Stimulated activated CD8-positive, alpha-beta memory T cell treated with anti-CD3 and anti-CD28 coated beads, Interleukin-12 subunit alpha, Interleukin-12 subunit beta, amount 100 ng/mL, for 4 hours (primary cell): Measurements from ENCODE around the gene GRIP1.

Experiments used
- DNase-seq: peaks from one replicate; pipeline ENCODE4 v3.0.0-alpha.2; 2020; ENCODE audit warnings: low read depth

GRIP1 gene

DNA sequence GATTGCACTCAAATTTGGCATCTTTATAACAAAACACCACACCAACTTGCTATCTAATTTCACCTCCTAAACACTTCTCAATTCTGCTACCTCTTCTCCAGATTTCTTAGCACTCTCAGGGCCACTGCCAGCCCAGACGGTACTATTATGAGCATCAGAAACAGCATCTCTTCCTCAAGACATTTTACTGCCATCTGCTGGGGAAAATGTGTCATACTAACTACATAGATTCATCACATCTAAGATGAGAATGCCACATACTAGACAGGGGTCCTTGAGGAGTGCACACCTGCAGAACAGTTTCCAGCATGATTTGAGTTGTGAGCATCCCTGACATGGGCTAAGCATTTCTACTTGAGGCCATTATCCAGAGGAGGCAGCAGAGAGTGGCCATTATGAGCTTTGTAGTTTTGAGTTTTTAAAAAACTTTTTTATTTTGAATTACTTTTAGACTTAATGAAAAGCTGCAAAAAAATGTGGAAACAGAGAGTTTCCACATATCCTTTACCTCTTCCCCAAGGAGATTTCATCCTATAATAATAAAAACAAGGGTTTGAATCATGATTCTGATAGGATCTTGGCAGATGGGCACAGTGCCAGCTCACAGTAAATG, 15.1 kb upstream of the GRIP1 start:
- no peak for DNase-seq

DNA sequence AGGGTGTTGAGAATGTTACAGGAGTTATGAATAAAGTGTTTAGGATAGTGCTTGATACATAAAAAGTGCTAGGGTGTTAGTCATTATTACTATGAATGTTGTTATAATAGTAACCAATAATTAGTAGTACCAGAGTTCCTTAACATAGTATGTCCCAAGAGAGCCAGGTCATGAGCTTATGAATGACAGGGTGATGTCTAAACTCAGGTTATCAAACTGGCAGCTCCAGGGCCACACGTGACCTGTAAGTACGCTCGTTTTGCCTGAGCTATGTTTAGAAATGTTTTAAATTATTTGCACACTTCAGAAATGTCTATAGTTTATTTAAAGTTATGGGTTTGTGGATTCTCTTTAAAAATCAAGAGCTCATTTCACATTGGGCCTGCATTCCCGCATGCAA, 14.1 kb upstream of the GRIP1 start:
- DNase-seq, result no peak

DNA sequence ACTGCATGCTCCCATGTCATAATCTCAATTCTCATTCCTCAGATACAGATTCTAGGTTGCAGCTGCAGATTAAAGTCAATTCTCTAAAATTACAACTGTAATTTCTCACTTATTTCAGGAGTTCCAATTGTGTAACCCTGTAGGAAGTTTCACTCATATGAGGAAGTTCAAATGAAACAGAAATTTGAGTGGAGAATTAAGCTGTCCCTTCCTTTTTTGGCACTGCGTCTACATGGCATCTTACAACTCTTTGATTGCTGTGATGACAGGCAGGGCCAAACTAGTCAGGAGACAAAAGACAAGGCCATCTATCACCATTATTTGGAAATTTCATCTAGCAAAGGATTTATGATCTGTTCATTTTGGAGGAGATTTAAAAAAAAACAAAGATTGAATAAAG, 13.3 kb upstream of the GRIP1 start:
- no peak for DNase-seq

DNA sequence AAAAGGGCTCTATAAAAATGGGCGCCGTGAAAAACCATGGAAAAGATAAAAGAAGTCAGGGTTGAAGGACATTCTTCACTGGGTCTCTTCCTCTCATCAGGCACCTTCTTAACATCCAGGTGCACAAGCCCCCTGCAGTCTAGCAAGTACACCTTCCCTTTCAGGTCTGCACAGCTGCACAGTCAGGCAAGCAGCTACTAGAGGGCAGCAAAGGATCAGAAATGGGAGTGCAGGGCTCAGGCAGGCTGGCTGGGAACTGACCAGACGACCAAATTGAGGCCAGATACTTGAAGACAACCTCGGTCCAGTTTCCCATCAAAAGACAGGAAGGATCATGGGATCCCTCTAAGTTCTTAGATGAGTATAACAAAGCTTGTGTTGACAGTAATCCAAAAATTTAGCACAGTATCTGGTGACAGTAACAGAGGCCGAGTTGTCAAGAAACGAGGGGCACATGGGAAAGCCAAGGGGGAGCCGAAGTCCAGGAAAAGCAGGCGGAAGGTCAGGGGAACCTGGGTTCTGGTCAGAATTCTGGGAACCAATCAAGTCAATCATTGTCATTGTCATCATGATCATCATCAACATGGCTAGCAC, 10.1 kb upstream of the GRIP1 start:
- no peak for DNase-seq

DNA sequence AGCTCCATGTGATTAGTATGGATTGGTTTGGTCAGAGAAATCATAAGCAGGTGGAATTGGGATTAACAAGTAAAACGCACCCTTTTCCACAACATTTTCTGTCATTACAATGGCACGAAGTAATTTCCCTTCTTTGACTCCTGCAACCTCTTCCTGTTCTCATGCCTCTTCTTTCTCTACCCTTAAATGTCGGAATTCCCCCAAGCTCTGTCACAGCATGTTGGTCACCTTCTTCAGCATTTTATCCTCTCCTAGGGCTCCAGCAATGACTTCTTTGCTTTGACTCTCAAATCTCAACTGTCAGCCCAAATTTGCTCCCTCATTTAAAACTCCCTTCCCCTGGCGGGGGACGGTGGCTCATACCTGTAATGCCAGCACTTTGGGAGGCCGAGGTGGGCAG, 5.3 kb upstream of the GRIP1 start:
- no peak for DNase-seq

DNA sequence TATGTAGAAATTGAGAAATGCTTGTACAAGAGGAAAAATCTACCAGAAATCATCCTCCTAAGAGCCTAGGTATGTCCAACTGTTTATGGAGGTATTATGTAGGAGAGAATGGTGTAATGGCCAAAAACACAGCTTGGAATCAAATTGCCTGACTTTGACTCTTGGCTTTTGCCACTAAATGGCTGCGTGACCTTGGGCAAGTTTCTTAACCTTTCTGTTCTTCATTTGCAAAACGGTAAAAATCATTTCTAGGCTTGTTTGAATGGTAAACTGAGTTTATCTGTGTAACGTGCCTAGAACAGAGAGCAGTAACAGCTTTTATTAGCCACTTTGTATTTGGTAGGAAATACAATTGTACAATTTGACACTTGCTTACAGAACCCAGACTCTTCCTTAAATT, 4.9 kb upstream of the GRIP1 start:
- no peak for DNase-seq

DNA sequence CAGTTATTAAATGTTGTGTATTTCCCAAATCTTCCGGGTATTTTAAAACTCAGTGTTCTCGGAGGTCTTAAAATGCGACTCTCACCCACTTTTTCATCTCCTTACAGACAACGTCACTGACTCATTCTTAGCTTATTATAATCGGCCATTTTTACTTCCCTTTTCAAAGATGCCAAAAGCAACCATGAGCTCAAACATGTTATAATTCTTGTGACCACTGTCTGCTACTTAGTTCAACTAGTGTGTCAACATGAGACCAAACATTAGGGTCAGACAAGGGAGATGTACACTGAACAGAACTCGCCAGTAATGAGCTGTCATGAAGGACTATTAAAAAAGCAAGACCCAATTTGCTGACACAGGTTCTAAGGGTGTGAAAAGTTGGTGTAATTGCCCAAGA, 4.2 kb upstream of the GRIP1 start:
- no peak for DNase-seq

DNA sequence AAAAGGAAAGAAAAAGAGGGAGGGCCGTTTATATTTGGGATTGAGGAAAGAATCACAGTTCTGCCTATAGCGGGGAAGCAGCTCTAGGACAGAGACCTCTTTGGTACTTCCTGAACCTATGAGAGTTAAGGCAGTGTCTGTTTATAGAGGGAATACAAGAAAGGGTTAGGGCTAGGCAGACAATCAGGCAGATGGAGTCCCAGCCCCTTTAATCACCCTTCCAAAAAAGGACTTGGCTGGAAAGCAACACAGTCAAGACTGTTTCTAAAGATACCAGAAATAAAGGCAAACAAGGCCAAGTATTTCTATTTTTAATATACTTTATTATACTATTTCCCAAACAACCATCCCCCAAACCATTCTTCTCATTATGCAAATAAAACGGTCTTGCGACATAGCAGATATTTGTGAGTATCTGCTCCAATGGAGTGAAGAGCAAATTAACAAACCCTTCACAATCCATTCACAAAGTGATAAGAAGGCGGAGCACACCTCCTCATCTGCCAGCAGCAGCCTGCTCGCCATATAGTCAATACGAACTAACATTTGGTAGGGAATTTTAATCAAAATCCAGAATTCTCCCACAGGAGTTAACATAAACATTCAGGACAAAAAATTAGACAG, 697 bp upstream of the GRIP1 start:
- DNase-seq, result no peak

DNA sequence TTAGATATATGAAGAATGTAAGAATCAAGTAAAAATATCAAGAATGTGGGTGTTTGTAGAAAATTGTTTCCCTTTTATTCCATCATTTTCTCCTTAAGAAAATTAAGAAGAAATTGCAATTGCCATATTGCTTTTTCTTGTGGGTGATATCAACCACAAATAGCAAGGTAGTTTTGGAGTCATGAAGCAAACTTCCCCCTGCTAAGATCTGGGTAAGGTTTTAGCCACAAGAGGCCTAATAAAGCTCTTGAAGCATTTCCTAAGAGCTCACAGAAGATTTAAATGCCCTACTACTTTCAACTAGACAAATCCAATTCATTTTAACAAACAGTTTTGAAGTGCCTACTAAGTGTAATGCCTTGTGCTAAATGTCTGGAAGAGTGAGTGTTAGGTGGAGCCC, 2.6 kb downstream of the GRIP1 start:
- DNase-seq, result no peak

DNA sequence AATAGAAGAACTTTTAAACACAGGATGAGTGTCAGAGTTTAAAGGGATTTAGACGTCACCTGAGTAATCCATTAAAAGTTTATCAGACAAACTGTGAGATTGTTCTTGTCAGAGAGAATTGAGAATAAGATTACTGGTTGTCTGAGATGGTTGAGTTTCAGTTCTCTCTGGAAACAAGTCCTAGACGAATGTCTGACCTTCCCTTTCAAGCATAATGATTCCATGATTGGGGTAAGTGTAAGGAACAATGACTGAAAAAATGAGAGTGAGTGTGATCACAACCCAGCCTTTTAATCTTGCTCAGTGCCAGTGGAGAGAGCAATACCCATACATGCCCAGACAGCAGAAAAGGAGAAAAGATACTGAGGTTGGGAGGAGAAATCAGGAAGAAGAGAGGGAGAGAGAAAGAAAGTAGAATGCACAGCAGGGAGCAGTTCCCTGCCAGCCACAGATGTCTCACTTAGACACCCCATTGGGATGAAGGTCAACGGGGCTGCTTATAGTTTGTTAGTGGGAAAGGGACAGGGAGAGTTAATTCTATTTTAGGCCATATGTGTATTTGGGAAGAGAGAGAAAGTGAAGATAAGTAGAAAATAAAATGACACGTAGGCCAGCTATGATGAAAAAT, 4.3 kb downstream of the GRIP1 start:
- DNase-seq, result no peak

DNA sequence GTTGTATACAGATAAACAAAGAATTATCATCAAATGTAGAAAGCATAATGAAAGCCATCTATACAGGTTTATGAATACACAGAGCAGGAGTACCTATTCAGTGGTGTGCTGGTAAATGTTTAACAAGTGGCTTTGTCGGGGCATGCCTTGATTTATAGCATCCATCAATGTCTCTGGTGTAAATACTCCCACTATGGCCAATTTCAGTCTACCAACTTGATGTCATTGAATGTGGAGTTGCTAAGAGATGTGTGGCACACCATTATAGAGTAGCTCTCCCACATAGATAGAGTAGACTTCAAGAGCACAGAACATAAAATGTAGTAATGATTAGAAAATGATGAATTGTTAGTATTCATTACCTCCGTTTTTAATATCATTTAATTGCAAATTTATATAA, 9.3 kb downstream of the GRIP1 start:
- no peak for DNase-seq

DNA sequence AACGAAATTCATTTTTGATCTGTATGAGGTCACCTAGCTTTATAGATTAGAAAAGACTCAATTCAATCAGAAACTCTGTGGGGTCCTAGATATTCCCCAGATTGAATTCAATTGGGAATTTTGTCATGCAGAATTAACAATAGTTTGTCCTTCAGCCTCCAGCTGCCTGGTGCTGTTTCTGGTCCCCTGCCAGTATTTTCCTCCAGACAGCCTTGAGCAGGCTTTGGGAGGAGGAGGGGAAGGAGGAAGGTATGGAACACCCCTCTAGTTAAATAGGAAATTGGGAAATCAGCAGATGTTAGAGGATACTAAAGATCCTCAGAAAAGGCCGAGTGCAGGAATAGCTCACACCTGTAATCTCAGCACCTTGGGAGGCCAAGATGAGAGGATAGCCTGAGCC, 10.6 kb downstream of the GRIP1 start:
- no peak for DNase-seq

DNA sequence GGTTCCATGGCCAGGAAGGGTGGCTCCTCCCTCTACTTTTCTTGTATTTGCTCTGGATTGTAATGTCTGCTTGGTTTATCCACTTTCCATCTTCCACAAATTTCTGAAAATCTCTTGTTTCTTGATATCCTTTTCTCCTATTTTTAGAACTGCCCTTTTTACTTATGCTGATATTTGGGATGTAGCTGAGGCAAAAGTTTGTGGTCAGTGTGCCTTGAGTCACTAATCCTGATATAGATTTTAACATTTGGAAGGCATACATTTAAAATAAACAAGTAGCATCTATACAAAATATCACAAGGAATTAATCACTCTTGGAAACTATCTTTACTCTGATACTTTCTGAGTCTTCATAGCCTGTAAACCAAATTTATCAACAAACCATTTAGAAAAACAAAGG, 11.0 kb downstream of the GRIP1 start:
- DNase-seq, result no peak

DNA sequence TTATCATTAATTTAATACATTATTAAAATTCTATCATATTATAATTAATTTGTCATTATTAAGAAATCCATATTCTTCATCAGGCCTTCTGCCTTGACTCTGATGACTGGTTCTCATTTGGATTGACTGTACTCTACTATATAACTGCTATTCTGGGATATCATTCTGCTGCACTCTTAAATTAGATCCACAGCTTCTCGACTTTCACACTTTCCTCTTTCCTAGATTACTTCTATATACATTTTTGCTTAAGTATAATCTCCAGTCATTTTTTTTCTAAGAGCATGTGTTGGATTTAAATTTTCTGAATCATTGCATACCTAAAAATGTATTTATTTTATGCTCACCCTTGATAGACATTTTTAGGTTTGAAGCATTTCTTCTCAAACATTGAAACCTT, 12.4 kb downstream of the GRIP1 start:
- DNase-seq, result no peak

DNA sequence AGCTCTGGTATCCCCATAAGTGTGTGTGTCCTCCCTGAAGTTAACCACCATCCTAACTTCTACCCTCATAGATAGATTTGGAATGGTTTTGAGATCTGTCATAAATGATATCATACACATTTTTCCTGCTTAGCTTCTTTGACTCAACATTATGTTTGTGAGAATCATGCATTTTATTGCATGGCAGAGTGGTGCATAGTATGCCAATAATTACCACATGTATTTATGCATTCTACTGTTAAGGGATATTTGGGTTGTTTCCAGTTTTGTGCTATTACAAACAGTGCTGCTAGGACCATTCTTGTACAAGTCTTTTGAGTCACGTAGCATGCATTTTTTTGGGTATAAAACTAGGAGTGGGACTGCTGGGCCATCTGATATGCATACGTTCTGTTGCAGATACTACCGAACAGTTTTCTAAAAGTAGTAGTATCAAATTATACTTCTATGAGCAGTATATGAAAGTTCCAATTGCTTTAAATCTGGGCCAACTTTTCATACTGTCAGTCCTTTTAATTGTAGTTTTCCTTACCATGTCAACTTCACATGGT, 13.4 kb downstream of the GRIP1 start:
- no peak for DNase-seq

DNA sequence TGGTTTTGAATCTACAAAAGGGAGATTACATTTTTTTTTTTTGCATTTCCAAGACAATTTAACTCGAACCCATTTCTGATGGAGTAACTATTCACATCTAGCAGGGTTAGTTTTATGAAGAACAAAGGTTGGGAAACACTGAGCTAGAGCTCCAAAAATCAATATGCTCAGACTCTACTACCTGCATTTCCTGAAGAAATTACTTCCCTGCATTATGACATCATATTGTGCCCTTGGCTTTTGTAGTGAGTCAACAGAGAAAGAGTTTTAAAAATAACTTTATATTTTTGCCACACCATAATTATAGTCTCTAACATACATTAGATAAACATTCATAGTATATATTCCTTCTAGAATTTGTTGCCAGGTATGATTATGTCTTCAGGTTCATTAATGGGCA, 14.8 kb downstream of the GRIP1 start:
- no peak for DNase-seq

DNA sequence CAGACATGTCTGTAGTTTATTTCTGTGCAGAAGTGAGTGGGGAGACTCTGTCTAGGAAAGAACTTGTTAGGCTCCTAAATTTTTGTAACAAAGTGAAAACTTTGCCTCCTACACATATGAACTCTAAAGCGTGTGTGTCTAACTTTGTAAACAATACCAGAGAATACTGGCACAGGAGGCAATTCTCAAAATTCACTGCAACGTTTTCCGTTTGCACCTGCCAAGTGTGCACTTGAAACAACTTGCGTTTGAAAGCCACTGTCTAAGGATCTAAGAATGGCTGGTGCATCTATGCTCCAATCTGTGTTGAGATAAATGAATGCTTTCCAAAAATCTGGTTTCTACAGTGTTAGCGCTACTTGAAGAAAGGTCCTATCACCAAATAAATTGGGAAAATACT, 15.3 kb downstream of the GRIP1 start:
- no peak for DNase-seq

DNA sequence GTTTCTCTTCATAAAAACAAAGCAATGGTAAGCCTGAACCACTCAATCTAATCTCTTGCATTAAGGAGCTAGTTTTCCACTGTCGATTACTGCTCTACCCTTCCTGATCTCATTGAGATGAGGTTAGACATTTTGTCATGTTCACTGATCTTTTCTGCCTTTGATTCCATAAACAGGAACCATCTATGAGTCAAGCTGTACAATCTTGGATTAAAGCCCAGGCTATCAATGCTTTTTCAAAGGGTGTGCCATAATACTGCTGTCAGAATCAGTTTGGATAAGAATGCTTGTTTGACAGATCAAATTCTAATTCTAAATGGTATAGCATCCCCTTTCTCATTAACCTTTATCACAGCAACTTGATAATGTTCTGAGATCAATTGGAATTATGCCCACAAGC, 16.1 kb downstream of the GRIP1 start:
- DNase-seq, result no peak

DNA sequence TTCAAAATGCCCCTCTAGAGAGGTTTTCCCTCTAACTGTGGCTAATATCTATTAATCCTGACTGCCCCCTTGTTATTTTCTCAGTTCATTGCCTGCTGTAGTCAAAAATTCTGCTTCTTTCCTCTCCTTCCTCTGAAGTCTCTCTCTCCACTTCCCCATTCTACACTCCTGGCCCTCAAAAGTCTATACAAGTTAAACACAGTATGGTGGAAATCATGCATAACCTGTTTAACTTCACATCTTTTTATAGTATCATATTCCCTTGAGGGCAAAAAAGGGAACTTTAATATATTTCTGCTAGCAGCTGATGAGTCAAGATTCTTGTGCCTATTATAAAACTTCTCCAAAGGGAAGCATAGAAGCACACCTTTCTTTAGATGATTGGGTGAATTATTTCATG, 16.7 kb downstream of the GRIP1 start:
- no peak for DNase-seq

DNA sequence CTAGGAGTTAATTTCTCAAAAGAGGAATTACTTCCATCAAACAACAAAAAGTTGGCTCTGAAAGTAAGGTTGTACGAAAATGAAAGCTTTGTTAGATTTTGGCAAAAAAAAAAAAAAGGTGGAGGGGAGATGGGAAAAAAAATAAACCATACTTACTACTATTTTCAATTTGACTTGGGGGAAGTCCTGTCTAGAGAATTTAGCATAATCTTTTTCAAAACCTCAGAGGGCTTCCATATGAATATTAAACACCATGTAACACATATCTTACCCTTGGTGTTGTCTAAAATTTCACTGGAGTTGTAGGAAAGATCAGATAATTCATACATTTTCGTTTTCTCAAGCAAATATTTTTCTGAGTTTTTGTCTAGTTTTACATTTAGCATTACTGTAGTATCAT, 17.5 kb downstream of the GRIP1 start:
- no peak for DNase-seq

DNA sequence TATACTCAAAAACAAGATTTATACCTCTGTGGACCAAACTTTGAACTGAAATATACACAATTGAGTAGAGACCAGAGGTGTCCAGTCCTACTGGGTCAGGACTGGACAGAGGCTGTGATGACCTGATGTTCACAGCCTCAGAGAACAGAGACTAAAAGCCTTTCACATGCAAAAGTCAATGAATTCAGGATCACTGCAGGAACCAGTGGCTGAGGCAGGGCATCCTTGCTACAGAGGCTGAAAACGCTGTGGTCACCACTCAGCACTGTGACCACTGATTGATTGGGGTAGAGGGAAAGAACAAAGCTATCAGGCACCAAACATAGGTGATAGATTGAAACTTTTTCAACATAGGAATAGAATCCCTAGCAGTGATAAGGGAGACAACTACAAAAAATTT, 25.1 kb downstream of the GRIP1 start:
- DNase-seq, result no peak

DNA sequence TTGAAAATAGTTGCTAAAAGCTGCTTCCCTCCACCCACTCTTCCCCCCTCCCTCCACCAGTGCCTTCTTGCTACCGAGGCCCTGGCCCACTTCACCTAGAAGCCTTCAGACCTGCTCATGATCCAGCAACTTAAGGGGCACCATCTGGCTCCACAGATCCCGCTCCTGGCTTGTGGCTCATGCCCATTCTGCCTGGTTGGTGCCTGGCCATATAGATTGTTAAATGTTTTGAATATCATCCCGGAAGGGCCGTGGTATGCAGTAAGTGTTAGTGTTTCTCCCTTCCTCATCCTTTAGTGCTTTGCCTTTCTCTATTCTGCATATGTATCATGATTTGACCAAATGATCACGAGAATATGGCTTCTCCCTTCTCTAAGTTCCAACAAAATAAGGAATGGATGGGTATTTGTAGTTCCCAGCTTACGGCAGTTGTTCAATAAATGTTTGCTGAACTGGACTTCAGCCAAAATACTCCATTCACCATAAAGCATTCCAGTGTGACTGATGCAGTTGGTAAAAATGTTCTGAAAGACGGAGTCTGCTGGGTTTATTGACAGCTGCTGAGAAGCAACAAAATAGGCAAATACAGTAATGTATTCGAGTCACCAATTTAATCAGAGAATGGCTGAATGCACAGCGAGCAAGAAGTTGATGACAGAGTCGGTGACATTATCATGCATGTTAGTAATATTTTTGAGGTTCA, 30.7 kb downstream of the GRIP1 start:
- DNase-seq, result no peak
